Measurements from ENCODE around the gene NEK8.

Gene NEK8

GRCh38 chr17:28693869-28694268 is 34.7 kb upstream of the NEK8 start:
- H3K4me3 ChIP-seq (ENCODE audit: low read depth, low read length): no peak overlapping the region
- TF ChIP-seq CTCF (conservative IDR thresholded peaks at IDR 0.05; ENCODE audit: low read depth, low read length): no peak
- no peak for DNase-seq (ENCODE audit: low read depth)

GRCh38 chr17:28698253-28698941 is 30.2 kb upstream of the NEK8 start:
- TF ChIP-seq CTCF (conservative IDR thresholded peaks at IDR 0.05; ENCODE audit: low read depth, low read length): no peak
- H3K4me3 ChIP-seq (ENCODE audit: low read depth, low read length): no peak overlapping the region
- no peak for DNase-seq (ENCODE audit: low read depth)

- no peak for TF ChIP-seq CTCF (conservative IDR thresholded peaks at IDR 0.05; ENCODE audit: low read depth, low read length)
- H3K4me3 ChIP-seq (ENCODE audit: low read depth, low read length): no peak overlapping the region
- DNase-seq (ENCODE audit: low read depth): no peak
Observed at GRCh38 chr17:28700278-28700677, 28.3 kb upstream of the NEK8 start.

- no peak for DNase-seq (ENCODE audit: low read depth)
- TF ChIP-seq CTCF (conservative IDR thresholded peaks at IDR 0.05; ENCODE audit: low read depth, low read length): no peak
Observed at GRCh38 chr17:28700830-28701492, 27.6 kb upstream of the NEK8 start.

GRCh38 chr17:28702026-28702751 is 26.4 kb upstream of the NEK8 start:
- H3K4me3 ChIP-seq (ENCODE audit: low read depth, low read length): no peak overlapping the region
- TF ChIP-seq CTCF (conservative IDR thresholded peaks at IDR 0.05; ENCODE audit: low read depth, low read length): no peak
- no peak for DNase-seq (ENCODE audit: low read depth)

More at GRCh38 chr17:28700830-28701492, 27.6 kb upstream of the NEK8 start:
- H3K4me3 ChIP-seq (ENCODE audit: low read depth, low read length): no peak overlapping the region

- TF ChIP-seq CTCF (conservative IDR thresholded peaks at IDR 0.05; ENCODE audit: low read depth, low read length): no peak
- no peak overlapping the region for H3K4me3 ChIP-seq (ENCODE audit: low read depth, low read length)
- DNase-seq (ENCODE audit: low read depth): no peak
Observed at GRCh38 chr17:28702752-28703150, 25.8 kb upstream of the NEK8 start.

Measured in choroid plexus epithelial cell (primary cell).